Cerebellar nuclear complex (tissue), 1 donor: ENCODE data around the gene SLC19A1.
A peak's percentile ranks its signal among the peaks of the same experiment; 100 is the strongest.

Experiments
- DNase-seq, 2 experiments: peaks; one replicate each; lab custom pipeline; 2025; lab: John Stamatoyannopoulos, UW

SLC19A1 gene

DNA sequence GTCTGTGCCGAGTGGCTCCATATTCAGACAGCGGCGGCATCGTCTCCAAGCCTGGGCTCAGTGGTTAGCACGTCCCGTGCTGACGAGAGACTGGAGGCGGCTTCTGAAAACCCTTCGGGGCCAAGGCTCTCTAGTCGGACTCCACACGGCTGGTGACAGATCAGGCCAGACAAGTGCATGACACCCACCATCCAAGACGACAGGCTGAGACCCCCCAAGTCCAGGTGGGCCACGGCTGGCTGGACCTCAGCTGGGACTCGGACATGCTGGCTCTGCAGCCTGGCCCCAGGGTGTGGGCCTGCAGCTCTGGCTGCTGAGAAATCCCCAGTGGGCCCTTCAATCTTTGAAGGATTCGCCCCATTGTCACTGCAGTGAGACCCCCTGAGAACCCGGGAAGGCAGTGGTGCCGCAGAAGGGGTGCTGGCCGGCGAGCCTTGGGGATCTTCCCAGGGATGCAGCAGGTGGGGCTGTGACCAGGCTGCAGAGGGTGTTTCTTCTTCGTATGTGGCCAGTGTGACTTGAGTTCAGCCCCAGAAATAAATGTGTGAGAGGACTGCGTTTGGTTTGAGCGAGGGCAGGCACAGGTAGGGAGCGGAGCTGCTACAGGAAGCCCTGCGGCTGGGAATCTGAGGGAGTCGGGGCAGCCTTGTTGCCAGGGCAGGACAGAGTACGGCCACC lies 15.9 kb upstream of the SLC19A1 start:
- DNase-seq = no peak

DNA sequence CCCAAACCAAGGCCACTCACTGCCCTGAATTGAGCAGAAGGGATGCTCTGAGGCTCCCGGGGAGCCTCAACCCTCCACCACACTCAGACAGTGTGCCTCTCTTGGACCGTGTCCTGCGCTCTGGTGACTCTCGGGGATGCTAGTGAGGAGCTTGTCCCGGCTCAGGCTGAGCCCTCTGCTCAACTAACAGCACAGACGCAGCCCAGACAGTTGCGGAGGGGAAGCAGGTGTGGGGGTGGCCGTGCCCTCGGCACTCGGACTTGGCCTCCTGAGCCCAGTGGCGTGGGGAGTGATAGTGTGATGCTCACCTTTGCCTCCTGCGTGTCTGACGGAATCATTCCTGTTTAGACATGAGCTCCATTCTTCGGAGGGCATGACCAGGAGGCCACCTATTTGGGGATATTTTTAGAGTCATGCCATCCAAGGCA lies 15.4 kb upstream of the SLC19A1 start:
- no peak for DNase-seq

DNA sequence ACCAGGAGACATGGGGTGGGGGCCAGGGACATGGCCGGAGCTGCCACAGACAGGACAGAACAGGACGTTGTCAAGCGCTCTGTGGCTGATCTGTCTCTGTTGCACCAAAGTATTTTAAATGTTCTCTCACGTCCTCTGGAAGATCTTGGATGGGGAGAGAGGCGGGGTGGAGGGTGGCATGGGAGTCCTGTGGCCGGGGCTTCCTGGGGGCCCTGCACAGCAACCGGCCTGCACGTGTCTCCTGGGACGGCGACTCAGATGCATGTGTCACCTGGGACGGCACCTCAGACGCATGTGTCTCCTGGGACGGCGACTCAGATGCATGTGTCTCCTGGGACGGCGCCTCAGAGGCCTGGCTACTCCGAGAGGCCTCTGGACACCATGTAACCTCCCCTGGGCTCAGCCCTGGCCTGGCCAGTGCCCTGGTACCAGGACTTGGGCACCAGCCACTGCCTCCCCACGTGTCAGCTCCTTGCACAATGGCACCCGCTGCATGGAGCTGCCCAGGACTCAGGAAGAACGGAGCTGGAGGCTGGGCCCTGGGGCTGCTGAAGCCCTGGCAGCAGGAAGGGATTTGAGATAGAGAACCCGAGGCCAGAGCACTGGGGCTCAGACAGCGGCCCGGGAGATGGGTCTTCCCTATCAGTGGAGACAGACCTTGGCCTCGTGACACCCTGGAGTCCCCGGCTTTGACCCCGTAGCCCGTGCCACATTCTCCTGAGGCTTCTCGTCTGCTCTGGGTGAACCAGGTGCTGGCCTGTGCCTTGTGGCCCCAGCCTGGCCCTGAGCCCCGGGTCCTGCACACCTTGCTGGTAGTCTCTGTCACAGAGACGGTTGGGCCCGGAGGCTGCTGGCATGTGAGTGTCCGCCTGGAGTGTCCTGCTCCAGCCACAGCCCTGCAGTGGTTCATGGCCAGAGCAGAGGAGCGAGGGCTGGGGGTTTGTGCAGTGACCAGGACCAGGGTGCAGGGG lies 14.7 kb upstream of the SLC19A1 start:
- no peak for DNase-seq

DNA sequence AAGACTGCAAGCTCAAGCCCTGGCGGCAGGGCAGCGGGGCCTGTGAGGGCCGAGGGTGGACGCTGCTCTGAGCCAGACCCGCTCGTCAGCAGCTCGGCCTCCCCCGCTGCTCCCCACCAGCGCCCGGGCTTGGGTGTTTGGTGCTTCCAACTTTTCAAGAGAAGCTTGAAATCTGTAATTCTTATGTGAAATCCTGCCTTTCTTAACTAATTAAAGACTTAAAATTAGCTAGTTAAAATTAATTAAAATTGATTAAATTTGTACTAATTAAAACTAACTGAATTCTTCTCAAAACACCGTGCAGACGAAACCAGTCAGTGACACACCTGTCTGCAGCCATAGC lies 14.0 kb upstream of the SLC19A1 start:
- no peak for DNase-seq

DNA sequence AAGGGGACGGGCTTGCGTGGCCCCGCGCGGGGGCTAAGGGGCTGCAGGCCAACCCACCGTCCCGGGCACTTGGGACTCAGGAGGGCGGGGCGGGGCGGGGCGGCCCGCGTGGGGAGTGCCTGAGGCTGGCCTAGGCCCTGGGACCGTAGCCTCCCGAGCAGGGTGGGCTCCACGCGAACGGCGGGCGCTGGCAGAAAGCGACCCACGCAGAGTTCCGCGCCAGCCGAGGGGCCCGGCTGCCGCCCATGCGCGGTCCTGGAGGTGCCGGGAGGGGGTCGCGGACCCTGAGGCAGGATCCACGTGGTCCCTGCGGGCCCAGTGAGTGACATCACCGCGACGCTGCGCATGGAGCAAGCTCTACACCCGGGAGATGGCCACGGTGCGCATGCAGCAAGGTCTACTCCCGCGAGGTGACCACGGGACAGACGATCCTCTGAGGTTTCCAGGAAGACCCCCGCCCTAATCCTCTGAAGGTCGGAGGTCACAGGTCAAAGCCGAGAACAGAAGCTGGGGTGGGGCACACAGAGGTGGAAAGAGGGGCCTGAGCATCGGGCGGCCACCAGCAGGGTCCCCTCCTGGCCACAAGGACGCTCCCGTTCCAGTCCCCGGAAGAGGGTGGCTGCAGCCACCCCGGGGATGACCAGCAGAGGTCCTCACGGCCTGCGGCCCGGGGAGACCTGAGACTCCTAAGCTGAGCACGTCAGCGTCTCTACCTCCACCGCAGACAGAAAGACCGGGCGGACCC lies 13.5 kb upstream of the SLC19A1 start:
- DNase-seq = peak; percentile 3 to 49

DNA sequence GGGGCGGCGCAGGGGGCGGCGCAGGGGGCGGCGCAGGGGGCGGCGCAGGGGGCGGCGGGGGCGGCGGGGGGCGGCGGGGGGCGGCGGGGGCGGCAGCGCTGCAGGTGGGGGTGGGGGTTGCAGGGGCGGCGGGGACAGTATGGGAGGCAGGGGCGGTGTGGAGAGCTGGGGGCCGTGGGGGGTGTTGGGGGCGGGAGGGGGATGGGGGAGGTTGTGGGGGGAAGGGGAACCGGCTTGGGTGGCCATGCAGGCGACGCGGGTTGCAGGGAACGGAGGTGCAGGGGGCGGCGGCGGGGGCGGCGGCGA lies 13.0 kb upstream of the SLC19A1 start:
- no peak for DNase-seq

DNA sequence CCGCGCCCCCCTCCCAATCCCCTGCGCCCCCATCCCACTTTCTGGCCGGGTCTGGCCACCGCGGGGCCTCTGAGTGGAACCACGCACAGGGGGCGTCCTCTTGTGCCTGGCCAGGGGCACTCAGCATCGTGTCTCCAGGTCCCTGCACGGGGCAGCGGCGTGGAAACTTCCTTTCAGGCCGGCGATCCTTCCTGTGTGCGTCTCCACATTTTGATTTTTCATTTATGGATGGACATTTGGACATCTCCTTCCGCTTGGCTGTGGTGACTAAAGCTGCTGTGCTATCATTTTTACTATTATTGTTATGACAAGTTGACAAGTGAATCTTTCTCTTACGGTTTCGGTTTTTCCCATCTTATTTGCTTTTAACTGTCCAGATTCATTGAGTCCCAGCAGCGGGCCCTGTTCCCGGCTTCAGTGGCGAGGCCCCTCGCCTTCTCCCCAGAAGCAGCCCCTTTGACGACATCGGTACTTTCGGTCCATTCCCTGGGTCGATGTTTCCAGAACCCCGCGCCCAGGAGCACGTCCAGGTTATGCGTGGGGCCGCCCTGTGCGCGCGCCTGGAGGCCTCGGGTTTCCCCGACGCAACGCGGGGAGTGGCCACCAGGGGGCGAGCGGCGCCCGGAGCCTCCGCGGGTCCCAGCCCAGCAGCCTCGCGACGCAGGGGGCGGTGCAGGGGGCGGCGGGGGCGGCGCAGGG lies 12.4 kb upstream of the SLC19A1 start:
- no peak for DNase-seq

DNA sequence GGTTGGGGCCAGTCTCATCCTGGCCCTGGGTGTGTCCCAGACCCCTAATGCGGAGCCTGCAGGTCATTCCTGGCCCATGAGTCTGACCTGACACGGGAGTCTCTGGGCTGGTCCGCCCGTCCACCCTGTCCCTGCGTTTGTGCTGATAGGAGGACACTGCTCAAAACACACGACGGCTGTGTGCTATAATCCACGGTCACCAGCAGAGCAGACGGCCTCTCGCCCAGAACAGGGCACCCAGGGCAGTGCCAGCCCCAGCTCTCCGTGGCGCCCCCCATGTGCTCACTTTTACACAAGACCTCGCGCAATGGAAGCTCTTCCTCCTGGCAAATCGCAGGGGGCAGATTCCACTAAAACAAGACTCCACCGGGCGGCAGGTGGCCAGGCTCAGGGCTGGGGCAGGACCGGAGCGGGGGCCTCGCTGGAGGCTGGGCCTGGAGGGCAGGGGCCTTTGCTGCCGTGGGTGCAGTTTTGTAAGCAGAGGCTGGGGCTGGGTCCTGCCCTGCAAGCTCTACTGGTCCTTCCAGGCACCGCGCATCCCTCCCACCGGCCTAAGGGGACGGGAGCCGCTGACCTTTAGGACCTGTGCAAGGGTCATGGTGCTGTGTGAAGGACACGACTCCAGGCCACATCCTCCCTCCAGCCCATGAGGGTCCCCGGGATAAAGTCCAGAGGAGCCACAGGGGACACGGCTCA lies 10.6 kb upstream of the SLC19A1 start:
- DNase-seq = no peak

DNA sequence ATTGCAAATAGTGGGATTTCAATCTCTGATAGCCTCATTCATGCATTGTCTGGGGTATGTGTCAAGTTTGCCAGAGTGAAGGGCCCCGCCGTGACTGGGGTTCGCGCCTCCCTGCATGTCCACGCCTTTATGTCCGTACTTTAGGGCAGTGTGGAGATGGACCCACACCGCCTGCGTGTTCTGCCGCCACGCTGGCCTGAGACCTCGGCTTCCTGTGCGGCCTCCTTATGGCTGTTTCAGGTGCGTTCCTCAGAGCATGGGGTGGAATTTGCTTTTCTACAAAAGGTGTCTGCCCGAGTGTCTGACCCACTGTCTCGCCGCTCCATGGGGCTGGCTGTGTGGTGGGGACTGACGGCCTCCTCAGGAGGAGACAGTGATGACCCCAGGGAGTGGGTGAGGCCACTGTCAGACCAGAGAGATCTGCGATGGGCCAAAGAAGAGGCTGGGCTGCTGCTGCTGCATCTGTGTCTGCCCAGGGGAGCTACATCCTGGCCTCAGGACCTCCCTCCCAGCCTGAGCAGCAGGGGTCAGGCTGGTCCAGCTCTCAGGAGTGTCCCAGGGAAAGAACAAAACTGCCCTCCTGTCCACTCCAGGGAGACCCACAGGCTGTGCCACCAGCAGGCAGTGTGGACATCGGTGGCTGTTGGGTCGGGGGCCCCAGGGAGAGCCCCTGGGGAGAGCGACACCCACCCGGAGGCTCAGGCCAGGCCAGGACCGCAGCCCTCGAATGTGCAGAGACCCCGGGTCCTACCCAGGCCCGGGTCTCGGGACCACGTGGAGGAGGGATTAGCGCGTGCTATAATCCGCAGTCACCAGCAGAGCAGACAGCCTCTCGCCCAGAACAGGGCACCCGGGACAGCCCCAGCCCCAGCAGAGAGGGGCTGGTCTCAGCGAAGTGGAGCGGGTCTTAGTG lies 9.8 kb upstream of the SLC19A1 start:
- DNase-seq = no peak

DNA sequence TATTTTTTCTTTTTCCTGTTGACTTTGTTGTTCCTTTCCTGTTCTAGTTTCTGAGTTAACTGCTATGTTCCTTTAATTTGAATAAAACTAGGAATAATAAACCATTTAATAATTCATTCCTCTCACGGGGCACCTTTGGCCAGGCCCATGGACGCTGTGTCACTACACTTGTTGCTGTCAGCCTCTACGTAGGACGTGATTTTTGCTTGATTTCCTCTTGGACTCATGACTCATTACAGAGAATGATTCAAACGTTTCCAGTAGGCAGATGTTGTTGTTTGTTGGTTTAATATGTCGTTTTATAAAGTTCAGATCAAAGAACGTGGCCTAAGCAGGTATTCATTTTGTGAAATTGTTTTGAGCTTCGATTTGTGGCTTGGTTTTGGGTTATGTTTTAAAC lies 9.1 kb upstream of the SLC19A1 start:
- DNase-seq = no peak

DNA sequence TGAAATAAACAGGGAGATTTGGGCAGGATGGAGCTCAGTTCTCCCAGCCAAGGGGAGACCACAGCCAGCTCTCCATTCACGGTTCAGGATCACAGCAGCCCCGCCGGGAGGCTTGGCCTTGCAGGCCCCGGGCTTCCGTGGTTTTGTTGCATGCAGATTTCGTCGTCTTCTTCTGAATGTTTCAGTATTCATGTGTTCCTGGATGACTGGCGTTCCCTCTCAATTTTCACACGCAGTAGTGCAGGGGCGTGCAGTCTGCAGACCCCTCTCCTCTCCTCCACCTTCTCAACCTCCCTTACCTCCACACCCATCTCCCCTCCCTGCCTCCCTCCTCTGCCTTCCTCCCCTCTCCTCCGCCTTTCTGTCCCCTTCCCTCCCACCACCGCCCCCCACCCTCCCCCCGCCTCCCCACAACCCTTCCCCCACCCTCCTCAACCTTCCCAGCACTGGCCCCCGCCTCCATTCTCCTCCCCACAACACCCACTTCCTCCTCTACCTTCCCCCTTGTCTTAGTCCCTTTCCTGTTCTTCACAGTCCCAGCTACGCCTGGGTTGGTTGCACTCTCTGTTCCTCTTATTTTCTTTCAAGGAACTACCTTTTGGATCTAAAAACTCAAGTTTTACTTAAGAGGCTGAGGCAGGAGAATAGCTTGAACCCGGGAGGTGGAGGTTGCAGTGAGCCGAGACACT lies 8.4 kb upstream of the SLC19A1 start:
- no peak for DNase-seq

DNA sequence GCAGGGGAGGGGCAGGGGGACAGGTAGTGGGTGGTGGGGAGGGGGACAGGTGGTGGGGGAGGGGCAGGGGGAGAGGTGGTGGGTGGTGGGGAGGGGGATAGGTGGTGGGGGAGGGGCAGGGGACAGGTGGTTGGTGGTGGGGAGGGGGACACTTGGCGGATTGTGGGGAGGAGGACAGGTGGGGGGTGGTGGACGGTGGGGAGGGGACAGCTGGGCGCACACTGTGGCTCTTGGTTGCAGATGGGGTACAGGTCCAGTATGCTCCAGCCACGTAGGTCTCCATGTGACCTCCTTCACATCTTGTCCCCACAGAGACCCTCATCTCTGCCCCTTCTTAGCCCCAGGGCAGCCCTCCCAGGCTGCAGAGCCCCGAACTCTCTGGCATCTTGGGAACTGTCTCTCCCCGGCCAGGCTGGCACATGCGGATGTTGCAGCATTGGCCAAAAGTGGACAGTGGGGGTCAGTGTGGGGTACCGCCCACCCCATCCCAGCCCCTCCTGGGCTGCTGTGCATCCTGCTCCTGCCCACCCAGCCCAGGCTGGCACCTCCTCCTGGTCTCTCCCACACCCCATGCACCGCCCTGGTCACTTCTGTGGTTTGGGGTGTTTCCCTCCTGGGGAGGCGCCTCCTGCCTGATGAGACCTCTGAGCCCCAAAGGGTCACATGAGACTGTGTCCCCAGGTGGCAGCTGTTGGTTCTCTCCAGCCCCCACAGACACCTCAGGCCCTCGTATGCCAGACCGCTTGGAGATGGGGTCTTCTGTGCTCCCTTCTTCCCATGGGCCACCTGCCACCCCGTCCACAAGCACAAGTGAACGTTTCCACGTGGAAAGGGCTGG lies 7.6 kb upstream of the SLC19A1 start:
- no peak for DNase-seq

DNA sequence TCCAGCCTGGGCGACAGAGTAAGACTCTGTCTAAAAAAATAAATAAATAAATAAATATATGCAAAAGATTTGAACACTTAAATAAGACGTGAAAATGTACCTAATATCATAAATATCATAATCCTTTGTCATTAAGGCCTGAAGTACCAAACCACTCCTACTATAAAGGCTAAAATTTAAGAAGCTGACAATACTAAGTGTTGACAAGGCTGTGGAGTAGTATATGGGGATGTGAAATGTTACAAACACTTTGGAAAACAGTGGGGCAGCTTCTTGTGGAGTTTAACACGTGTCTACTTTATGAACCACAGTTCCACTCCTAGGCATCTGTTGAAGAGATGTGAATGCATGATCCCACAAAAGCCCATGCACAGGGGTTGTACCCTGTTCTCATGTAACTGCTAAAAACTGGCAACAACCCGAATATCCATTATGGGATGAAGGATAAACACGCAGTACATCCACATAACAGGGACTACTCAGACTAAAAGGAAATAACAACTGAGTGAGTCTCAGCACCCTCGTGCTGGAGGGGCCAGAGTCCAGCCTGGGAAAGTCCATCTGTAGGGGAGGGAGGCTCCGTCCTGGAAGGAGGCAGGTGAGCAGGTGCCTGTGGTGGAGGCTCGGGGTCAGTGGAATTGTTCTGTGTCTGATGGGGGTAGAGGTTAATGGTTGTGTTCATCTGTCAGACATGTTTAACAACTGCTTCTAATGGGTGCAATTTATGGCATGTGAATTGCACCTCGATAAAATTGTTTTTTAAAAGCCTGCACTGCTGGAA lies 6.7 kb upstream of the SLC19A1 start:
- DNase-seq = no peak

DNA sequence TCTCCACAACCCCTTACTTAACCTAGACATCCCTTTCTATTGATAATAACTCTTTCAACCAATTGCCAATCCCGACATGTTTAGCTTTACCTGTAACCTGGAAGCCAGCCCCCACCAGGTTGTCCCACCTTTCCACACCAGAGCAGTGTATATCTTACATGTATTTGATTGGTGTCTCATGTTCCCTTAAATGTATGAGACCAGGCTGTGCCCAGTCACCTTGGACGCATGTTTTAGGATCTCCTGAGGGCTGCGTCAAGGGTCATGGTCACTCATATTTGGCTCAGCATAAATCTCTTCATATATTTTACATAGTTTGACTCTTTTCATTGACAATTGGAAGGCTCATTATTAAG lies 5.3 kb upstream of the SLC19A1 start:
- no peak for DNase-seq

DNA sequence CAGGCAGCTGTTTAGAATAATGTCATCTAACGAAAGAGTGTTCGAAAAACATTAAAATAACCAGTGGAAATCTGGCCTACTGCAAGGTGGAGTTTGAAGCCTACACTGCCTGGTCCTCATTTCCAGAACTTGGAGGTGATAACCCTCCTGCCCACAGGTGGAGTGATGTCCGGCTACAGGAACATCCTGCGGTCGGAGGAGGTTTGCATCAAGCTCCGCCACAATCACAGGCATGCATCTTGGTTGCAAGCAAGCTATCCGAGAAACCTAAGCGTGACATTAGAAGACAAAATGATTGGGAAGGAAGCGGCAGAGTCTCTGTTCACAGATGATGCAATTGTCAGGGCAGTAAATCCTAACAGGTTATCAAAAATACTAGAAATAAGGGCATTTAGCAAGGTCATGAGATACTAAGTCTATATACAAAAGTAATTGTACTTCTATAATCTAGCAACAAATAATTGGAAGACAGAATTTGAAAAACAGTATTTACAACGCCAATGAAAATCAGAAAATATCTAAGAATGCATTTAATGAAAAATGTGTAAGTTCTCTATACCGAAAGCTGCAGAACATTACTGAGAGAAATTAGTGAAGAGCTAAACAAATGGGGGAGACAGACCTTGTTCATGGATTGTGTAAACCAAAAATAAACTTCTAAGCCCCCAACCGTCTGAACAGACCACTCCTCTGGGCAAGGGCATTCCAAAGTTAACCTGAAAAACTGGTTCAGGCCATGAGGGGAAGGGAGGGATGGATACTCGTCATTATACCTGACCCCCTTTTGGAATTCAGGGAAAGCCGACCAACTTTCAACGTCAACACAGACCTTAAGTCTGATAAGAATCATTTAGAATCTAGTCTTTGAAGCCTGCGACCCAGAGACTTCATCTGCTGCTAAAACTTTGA lies 4.7 kb upstream of the SLC19A1 start:
- no peak for DNase-seq

DNA sequence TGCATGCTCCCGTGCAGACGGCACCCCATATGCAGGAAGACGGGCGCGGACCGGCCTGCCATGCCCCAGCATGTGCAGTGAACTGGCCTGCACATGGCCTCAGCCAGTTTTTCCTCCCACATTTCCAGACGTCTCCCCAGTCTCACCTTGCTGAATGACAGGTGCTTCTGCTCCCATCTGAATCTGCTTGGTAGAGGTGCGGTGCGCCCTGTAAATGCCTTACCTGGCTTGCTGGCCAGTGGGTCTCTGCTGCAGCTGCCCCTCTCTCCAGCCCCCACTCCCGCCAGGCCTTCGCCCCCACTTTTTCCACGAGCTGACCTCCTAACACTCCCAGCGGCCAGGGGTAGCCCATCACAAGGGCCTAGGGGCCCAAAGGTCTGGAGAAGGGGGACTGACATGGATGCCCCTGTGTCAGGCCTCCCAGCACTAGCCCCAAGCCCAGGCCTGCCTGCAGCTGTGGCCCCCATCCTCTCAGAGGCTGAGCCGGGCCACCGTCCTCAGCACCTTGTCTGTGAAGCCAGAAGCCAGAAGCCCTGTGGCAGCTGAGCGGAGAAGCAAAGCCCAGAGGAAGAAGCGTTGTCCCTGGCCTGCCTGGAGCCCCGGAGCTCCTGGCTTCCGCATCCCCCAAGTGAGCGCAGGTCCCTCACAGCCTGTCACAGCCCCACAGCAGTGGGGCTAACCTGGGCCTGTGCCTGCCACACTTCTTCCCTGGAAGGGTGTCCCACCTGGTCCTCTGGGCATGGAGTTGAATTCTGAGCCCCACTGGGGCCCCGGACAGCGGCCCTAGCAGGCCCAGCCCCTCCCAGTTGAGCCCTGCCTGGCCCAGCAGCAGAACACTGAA lies 3.7 kb upstream of the SLC19A1 start:
- DNase-seq = no peak
